Omental fat pad (tissue), 4 donors: ENCODE data around the gene LCN2. TPM values are rescaled to one million over a fixed set of nuclear protein-coding genes. Genes with fewer than 3 reads are reported as not detected.

Source experiments
- ATAC-seq: fragments of 150-250 bp; one replicate; pipeline ENCODE4 v1.9.1; 2016; ENCODE audit warnings: mild to moderate bottlenecking, moderate library complexity; ENCODE audit not compliant: low FRiP score
- DNase-seq: peaks from one replicate; pipeline ENCODE4 v3.0.0-alpha.2; 2019; ENCODE audit warnings: low spot score
- total RNA-seq, 4 donors: library from RNA; depleted of rRNA; stranded (reverse); fragments of >200 nt; gene quantifications; one replicate each; pipeline ENCODE4 v1.1.0, GENCODE V29; 2016
- TF ChIP-seq, protein P1 (sequence below), 3 donors: fragments of 450-650 bp; IDR thresholded peaks; one replicate each; pipeline ENCODE4 v1.5.1; 2016 to 2017; ENCODE audit warnings: antibody characterized with exemption in 3 of 3, mild to moderate bottlenecking in 3 of 3, moderate library complexity in 2 of 3

Gene LCN2
- total RNA-seq, 4 donors from 2014 or later = 1.7 TPM; not detected in 2

- no peak for DNase-seq
- ATAC-seq = no peak
- TF ChIP-seq, protein P1, sequence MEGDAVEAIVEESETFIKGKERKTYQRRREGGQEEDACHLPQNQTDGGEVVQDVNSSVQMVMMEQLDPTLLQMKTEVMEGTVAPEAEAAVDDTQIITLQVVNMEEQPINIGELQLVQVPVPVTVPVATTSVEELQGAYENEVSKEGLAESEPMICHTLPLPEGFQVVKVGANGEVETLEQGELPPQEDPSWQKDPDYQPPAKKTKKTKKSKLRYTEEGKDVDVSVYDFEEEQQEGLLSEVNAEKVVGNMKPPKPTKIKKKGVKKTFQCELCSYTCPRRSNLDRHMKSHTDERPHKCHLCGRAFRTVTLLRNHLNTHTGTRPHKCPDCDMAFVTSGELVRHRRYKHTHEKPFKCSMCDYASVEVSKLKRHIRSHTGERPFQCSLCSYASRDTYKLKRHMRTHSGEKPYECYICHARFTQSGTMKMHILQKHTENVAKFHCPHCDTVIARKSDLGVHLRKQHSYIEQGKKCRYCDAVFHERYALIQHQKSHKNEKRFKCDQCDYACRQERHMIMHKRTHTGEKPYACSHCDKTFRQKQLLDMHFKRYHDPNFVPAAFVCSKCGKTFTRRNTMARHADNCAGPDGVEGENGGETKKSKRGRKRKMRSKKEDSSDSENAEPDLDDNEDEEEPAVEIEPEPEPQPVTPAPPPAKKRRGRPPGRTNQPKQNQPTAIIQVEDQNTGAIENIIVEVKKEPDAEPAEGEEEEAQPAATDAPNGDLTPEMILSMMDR (IDR thresholded peaks at IDR 0.05) = no peak
These were observed 819 bp downstream of the LCN2 start for GRCh38 chr9:128149951-128150593.

DNA sequence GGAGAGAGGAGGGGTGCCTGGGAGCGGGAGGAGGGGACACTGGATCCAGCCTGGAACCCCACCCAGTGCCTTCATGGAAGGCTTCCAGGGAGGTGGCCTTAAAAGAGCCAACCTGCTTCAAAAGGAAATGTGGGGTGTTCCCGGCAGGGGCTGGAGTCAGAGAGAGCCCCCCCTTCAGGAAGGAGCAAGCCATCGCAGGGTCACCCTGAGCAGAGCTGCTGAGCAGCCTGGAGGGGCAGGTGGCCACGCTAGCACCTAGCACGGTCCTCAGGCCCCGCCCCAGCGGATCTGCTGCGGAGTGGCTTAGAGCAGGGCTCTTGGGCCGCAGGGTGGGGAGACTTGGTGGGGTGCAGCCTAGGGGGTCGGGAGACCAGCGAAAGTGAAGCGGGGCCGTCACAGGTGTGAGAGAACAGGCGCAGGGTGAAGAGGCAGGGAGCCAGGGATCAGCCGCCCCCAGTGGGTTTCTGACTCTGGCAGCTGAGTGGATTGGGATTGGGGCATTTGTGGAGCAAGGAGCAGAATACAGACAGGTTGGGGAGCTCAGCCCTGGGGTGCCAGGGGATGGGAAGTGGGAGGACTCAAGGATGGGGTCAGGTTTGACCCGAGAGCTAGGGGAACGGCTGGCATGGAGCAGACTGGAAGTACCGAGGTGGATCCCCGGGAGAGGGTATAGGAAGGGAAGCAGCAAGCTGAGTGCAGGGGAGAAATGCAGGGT lies 1.5 kb downstream of the LCN2 start:
- TF ChIP-seq, protein P1 (IDR thresholded peaks at IDR 0.05) = no peak
- DNase-seq (no peak), ATAC-seq (no peak)

- DNase-seq = no peak
- no peak for ATAC-seq
- TF ChIP-seq, protein P1 (IDR thresholded peaks at IDR 0.05) = no peak
These were observed 2.3 kb downstream of the LCN2 start for GRCh38 chr9:128151309-128152132.

DNA sequence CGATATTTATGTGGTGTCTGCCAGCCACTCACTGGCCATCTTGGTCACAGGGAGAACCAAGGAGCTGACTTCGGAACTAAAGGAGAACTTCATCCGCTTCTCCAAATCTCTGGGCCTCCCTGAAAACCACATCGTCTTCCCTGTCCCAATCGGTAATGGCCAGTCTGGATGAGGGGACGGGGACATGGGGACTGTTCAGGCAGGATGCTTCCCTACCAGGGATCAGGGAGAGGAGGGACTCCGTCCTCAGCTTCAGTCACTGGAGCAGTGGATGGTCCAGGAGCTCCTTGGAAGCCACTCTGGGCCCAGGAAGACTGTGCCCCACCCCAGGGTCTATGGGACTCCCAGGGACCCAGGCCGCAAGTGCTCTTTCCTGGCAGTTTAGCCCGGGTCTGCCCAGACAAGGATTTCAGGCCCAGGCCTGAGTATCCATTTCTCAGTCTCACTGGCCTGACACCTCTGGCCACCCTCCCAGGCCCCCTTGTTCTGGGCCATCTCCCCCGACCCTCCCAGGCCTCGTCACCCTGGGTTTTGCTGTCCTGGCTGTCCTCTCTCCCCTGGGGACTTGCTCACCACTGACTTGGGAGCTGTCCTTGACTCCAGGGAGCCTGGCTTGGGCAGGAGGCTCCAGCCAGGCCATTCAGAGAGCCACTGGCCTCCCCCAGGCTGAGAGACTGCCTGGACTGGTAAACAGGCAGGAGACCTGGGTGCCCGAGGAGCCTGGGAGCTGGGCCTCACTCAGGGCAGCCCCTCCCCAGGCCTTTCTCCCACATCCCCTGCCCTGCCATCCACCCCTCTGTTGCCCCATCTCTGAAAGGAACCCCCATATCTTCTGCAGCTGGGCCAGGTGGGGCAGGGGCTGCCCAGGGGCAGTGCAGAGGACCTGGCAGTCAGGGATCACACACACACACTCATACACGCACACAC lies 3.1 kb downstream of the LCN2 start:
- DNase-seq = no peak
- ATAC-seq = no peak
- TF ChIP-seq, protein P1 (IDR thresholded peaks at IDR 0.05) = no peak

- ATAC-seq (no peak), DNase-seq (no peak)
- TF ChIP-seq, protein P1 (IDR thresholded peaks at IDR 0.05) = no peak
These were observed 4.0 kb downstream of the LCN2 start for GRCh38 chr9:128153060-128153946.
